GM18505 (cell line): ENCODE data around the gene CIAO1.
"Not testable (repeated sequence)": the region's sequence is repeated elsewhere in the genome, so short reads cannot be mapped to it uniquely, and the experiment has no call there.

ENCODE experiments used
- ATAC-seq: cut with Tn5 transposase; IDR thresholded peaks from one replicate; pipeline ENCODE4 v1.9.1; 2021; ENCODE audit not compliant: unreplicated experiment
- POLR2A ChIP-seq: IDR thresholded peaks from 4 replicates; pipeline ENCODE4 v1.6.1; 2011; ENCODE audit warnings: borderline replicate concordance; ENCODE audit not compliant: insufficient read depth, insufficient read length; ENCODE audit errors: extremely low read depth

Gene CIAO1

GRCh38 chr2:96274355-96275056, 8.5 kb downstream of the CIAO1 start:
- no peak for ATAC-seq
- no peak for TF ChIP-seq POLR2A

GRCh38 chr2:96276787-96277499, 10.9 kb downstream of the CIAO1 start:
- TF ChIP-seq POLR2A: no peak
- ATAC-seq: no peak

GRCh38 chr2:96287273-96287856, 21.3 kb downstream of the CIAO1 start:
- no peak for ATAC-seq
- TF ChIP-seq POLR2A: no peak

GRCh38 chr2:96291751-96292150, 25.7 kb downstream of the CIAO1 start:
- no peak for TF ChIP-seq POLR2A
- no peak for ATAC-seq

GRCh38 chr2:96294271-96294670, 28.2 kb downstream of the CIAO1 start:
- not testable (repeated sequence) for ATAC-seq

GRCh38 chr2:96296925-96297324, 30.9 kb downstream of the CIAO1 start:
- no peak for TF ChIP-seq POLR2A
- ATAC-seq: no peak

GRCh38 chr2:96301865-96302264, 35.8 kb downstream of the CIAO1 start:
- no peak for TF ChIP-seq POLR2A
- no peak for ATAC-seq

GRCh38 chr2:96304606-96305005, 38.6 kb downstream of the CIAO1 start:
- ATAC-seq: no peak
- no peak for TF ChIP-seq POLR2A

GRCh38 chr2:96305091-96305978, 39.3 kb downstream of the CIAO1 start, which contains the start of gene SNRNP200:
SNRNP200 (minus strand) TSS chr2:96305546; CDS start chr2:96305437, 109 bp downstream.
- peak; percentile 82 for TF ChIP-seq POLR2A
- ATAC-seq: peak; percentile 81

- no peak for TF ChIP-seq POLR2A
- ATAC-seq: no peak
Measured at GRCh38 chr2:96305979-96306308, 39.9 kb downstream of the CIAO1 start.

GRCh38 chr2:96306370-96306769, 40.3 kb downstream of the CIAO1 start:
- no peak for TF ChIP-seq POLR2A
- ATAC-seq: no peak

- TF ChIP-seq POLR2A: no peak
- ATAC-seq: no peak
Measured at GRCh38 chr2:96308248-96308647, 42.2 kb downstream of the CIAO1 start.

- TF ChIP-seq POLR2A: no peak
Measured at GRCh38 chr2:96315005-96315399, 49.0 kb downstream of the CIAO1 start.

More at GRCh38 chr2:96315005-96315399, 49.0 kb downstream of the CIAO1 start:
- ATAC-seq: no peak
